Prostate gland (tissue), 2 donors: ENCODE measurements around the gene FNBP1. TPM values are rescaled to one million over a fixed set of nuclear protein-coding genes. Genes with fewer than 3 reads are reported as not detected.

ENCODE experiments used
- DNase-seq: peaks from one replicate; pipeline ENCODE4 v3.0.0-alpha.2; 2019; ENCODE audit warnings: low spot score
- H3K27ac ChIP-seq, 2 donors: fragments of 200-600 bp; sonication (generic); 2 replicates each; pipeline ENCODE4 v1.5.1; 2017 to 2019
- H3K27me3 ChIP-seq: fragments of 200-600 bp; sonication (generic); replicated peaks from 2 replicates; pipeline ENCODE4 v1.5.1; 2019; ENCODE audit not compliant: insufficient read depth
- H3K36me3 ChIP-seq, 2 donors: fragments of 200-600 bp; sonication (generic); 1 replicate in 1 of 2; 2 replicates in 1 of 2; pipeline versions ENCODE4 v1.5.1 to v1.8.1; 2017 to 2019
- H3K4me1 ChIP-seq: fragments of 200-600 bp; sonication (generic); replicated peaks from 2 replicates; pipeline ENCODE4 v1.5.1; 2019
- H3K4me3 ChIP-seq, 2 donors: fragments of 200-600 bp; sonication (generic); 2 replicates each; pipeline ENCODE4 v1.5.1; 2017 to 2019
- H3K9me3 ChIP-seq: fragments of 200-600 bp; sonication (generic); 2 replicates; pipeline ENCODE4 v1.5.1; 2017
- POLR2A ChIP-seq: fragments of 450-650 bp; IDR thresholded peaks from one replicate; pipeline ENCODE4 v1.6.1; 2016; ENCODE audit warnings: antibody characterized with exemption, mild to moderate bottlenecking
- POLR2AphosphoS5 ChIP-seq: sonication (generic); formaldehyde crosslinking; IDR thresholded peaks from one replicate; pipeline ENCODE4 v1.6.1; 2017; ENCODE audit warnings: antibody characterized with exemption
- WGBS: methylation state at CpG from one replicate; pipeline ENCODE4 v1.1.5; 2018; 5-methylcytosine and 5-hydroxymethylcytosine counted together
- intact Hi-C: fragments of 100-400 bp; cut with DNase I; formaldehyde crosslinking; loops from one replicate; pipeline ENCODE4 v1.14.2; 2022
- total RNA-seq, 2 donors: library from RNA; depleted of rRNA; stranded (reverse); fragments of >200 nt; gene quantifications; one replicate each; pipeline ENCODE4 v1.1.0, GENCODE V29; 2016
- TF ChIP-seq, protein P1 (sequence below), 4 experiments: fragments of 200-600 bp in 2 of 4; fragments of 450-650 bp in 2 of 4; sonication (generic) in 2 of 4; IDR thresholded peaks; 1 replicate in 3 of 4; 2 replicates in 1 of 4; pipeline ENCODE4 v1.5.1; 2016 to 2019; ENCODE audit warnings: antibody characterized with exemption in 4 of 4, mild to moderate bottlenecking in 2 of 4, moderate library complexity in 2 of 4

The FNBP1 gene
- total RNA-seq, 2 donors from 2014 or later, result 34.6 to 93.7 TPM

DNA sequence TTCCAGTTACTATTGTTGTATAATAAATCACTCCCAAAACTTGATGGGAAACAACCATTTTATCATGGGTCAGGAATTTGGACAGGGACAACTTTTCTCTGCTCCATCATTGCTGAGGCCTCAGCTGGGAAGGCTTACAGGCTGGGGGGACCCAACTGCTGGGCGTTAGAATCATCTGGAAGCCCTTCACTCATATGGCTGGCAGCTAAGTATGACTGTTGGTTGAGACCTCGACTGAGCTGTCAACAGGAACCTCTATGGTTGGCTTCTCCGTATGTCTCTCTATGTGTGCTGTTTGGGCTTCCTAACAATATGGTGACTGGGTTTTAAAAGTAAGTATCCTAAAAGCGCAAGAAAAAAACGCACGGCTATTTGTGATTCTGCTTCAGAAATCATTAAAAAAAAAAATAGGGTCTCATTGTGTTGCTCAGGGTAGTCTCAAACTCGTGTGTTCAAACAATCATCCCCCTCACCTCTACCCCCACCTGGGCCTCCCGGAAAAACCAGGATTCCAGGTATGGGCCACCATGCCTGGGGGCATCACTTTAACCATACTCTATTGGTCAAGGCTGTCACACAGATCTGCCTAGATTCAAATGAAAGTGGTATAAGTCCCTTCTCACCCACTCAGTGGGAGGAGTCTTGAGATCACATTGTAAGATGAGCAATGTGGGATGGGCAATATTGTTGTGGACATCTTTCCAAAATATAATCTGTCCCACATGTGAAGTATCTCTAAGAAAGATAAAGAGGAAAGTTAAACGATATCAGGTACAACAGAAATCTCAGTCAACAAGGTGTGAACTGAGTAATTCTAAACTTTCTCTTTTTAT is 15.2 kb downstream of the FNBP1 start:
- Histone ChIP-seq H3K36me3 (no peaks in the 10 kb centered on the region), H3K4me3 (no peak overlapping the region), H3K9me3 (no peaks in the 10 kb centered on the region), H3K27ac (peak overlapping the region; percentile 3 to 13), H3K27me3 (no peaks in the 10 kb centered on the region), H3K4me1 (peaks cover 9% of the 10 kb centered on the region)
- TF ChIP-seq POLR2A (no peak), POLR2AphosphoS5 (no peak)
- TF ChIP-seq, protein P1, sequence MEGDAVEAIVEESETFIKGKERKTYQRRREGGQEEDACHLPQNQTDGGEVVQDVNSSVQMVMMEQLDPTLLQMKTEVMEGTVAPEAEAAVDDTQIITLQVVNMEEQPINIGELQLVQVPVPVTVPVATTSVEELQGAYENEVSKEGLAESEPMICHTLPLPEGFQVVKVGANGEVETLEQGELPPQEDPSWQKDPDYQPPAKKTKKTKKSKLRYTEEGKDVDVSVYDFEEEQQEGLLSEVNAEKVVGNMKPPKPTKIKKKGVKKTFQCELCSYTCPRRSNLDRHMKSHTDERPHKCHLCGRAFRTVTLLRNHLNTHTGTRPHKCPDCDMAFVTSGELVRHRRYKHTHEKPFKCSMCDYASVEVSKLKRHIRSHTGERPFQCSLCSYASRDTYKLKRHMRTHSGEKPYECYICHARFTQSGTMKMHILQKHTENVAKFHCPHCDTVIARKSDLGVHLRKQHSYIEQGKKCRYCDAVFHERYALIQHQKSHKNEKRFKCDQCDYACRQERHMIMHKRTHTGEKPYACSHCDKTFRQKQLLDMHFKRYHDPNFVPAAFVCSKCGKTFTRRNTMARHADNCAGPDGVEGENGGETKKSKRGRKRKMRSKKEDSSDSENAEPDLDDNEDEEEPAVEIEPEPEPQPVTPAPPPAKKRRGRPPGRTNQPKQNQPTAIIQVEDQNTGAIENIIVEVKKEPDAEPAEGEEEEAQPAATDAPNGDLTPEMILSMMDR (IDR thresholded peaks at IDR 0.05), result no peak
- DNase-seq, result no peak
- intact Hi-C loops, result no loop called here
- WGBS, result 86% methylated on average over 9 of the region's 9 CpGs

- DNase-seq, result no peak
- WGBS, result 90% methylated on average over 2 of the region's 2 CpGs
- no peaks in the 10 kb centered on the region for H3K27me3 ChIP-seq
- intact Hi-C loops, result no loop called here
- peaks cover 9% of the 10 kb centered on the region for H3K4me1 ChIP-seq
- no peaks in the 10 kb centered on the region for H3K36me3 ChIP-seq
- no peaks in the 10 kb centered on the region for H3K9me3 ChIP-seq
- no peak overlapping the region for H3K27ac ChIP-seq
- H3K4me3 ChIP-seq, result no peak overlapping the region
- TF ChIP-seq POLR2A (no peak), POLR2AphosphoS5 (no peak)
- TF ChIP-seq, protein P1 (IDR thresholded peaks at IDR 0.05), result no peak
Observed at GRCh38 chr9:130026583-130027340, 16.2 kb downstream of the FNBP1 start.

- peaks cover 12% of the 10 kb centered on the region for H3K4me1 ChIP-seq
Observed at GRCh38 chr9:130024597-130024994, 18.4 kb downstream of the FNBP1 start.

DNA sequence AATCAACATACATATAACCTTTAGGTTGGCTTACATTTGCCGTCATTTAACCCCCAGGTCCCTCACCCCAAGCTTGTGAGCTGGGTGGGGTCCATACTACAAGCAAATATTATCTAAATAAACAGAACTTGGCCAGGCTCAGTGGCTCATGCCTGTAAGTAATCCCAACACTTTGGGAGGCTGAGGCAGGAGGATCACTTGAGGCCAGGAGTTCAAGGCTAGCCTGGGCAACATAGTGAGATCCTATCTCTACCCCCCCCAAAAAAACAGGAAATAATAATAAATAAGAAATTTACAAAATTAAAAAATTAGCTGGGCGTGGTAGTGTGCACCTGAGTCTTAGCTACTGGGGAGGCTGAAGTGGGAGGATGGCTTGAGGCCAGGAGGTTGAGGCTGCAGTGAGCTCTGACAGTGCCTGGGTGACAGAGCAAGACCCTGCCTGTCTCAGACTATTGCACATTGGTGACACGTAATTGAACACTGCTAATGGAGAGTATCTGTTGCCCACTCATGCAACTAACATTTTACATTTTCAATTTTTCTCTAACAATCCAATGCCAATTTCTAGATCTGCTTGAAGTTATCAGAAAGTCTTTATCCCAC is 18.9 kb downstream of the FNBP1 start:
- Histone ChIP-seq H3K4me1 (peaks cover 12% of the 10 kb centered on the region), H3K4me3 (no peak overlapping the region), H3K27ac (peak overlapping the region; percentile 50 to 68)

More at GRCh38 chr9:130024597-130024994, 18.4 kb downstream of the FNBP1 start:
- H3K27ac ChIP-seq, result peak overlapping the region; percentile 50 to 68
- H3K36me3 ChIP-seq, result no peaks in the 10 kb centered on the region
- TF ChIP-seq POLR2AphosphoS5, result peak; percentile 68
- TF ChIP-seq, protein P1 (IDR thresholded peaks at IDR 0.05), result no peak
- intact Hi-C loops, result no loop called here
- WGBS, result 39% methylated on average over 5 of the region's 5 CpGs
- peak; percentile 29 for DNase-seq
- H3K27me3 ChIP-seq, result no peaks in the 10 kb centered on the region
- H3K9me3 ChIP-seq, result no peaks in the 10 kb centered on the region
- H3K4me3 ChIP-seq, result no peak overlapping the region

More for the DNA sequence above, 18.9 kb downstream of the FNBP1 start:
- intact Hi-C loops, result no loop called here
- no peaks in the 10 kb centered on the region for H3K9me3 ChIP-seq
- TF ChIP-seq, protein P1 (IDR thresholded peaks at IDR 0.05), result no peak
- TF ChIP-seq POLR2AphosphoS5 (no peak), POLR2A (no peak)
- no peak for DNase-seq
- 92% methylated on average over 3 of the region's 3 CpGs for WGBS
- no peaks in the 10 kb centered on the region for H3K36me3 ChIP-seq
- no peaks in the 10 kb centered on the region for H3K27me3 ChIP-seq
